MM.1S (cell line): ENCODE data around the gene MAP2K2.

Experiments used
- DNase-seq: peaks from one replicate; pipeline ENCODE4 v3.0.0-alpha.2; 2015
- H2AFZ ChIP-seq: fragments of 300-600 bp; sonication (generic); 2 replicates; pipeline ENCODE4 v1.6.0; 2016; ENCODE audit warnings: antibody characterized with exemption, low read length
- H3F3A ChIP-seq: fragments of 300-600 bp; sonication (generic); 2 replicates; pipeline ENCODE4 v1.6.1; 2016; ENCODE audit warnings: mild to moderate bottlenecking, antibody characterized with exemption, low read length, moderate library complexity, mixed read lengths; ENCODE audit not compliant: insufficient read depth
- H3K27ac ChIP-seq: fragments of 300-600 bp; sonication (generic); 2 replicates; pipeline ENCODE4 v1.5.1; 2016; ENCODE audit warnings: mild to moderate bottlenecking, low read length
- H3K27me3 ChIP-seq: fragments of 300-600 bp; sonication (generic); replicated peaks from 2 replicates; pipeline ENCODE4 v1.6.0; 2016; ENCODE audit warnings: low read length; ENCODE audit not compliant: insufficient read depth
- H3K36me3 ChIP-seq: fragments of 300-600 bp; sonication (generic); replicated peaks from 2 replicates; pipeline ENCODE4 v1.6.1; 2016; ENCODE audit warnings: mild to moderate bottlenecking, low read length, mixed read lengths; ENCODE audit not compliant: insufficient read depth
- H3K4me1 ChIP-seq: fragments of 300-600 bp; sonication (generic); 2 replicates; pipeline ENCODE4 v1.6.1; 2016; ENCODE audit warnings: low read length, mixed read lengths
- H3K4me2 ChIP-seq: fragments of 300-600 bp; sonication (generic); 2 replicates; pipeline ENCODE4 v1.6.0; 2016; ENCODE audit warnings: low read depth, low read length
- H3K4me3 ChIP-seq: fragments of 300-600 bp; sonication (generic); 2 replicates; pipeline ENCODE4 v1.5.1; 2016; ENCODE audit warnings: low read length, mixed read lengths
- H3K79me2 ChIP-seq: fragments of 300-600 bp; sonication (generic); 2 replicates; pipeline ENCODE4 v1.6.1; 2016; ENCODE audit warnings: mixed run types, low read length, mixed read lengths
- H3K9ac ChIP-seq: fragments of 300-600 bp; sonication (generic); 2 replicates; pipeline ENCODE4 v1.6.1; 2016; ENCODE audit warnings: low read length, mixed read lengths
- H3K9me2 ChIP-seq: fragments of 300-600 bp; sonication (generic); replicated peaks from 2 replicates; pipeline ENCODE4 v1.6.1; 2016; ENCODE audit warnings: mild to moderate bottlenecking, low read length, mixed read lengths; ENCODE audit not compliant: insufficient read depth
- H3K9me3 ChIP-seq: fragments of 300-600 bp; sonication (generic); replicated peaks from 2 replicates; pipeline ENCODE4 v1.6.1; 2016; ENCODE audit warnings: mild to moderate bottlenecking, low read length, mixed read lengths; ENCODE audit not compliant: insufficient read depth
- H4K20me1 ChIP-seq: fragments of 300-600 bp; sonication (generic); 2 replicates; pipeline ENCODE4 v1.6.1; 2016; ENCODE audit warnings: mild to moderate bottlenecking, low read length, moderate library complexity, mixed read lengths; ENCODE audit not compliant: insufficient read depth
- CTCF ChIP-seq: fragments of 300-600 bp; sonication (generic); IDR thresholded peaks from 2 replicates; pipeline ENCODE4 v1.5.1; 2016; ENCODE audit warnings: antibody characterized with exemption, low read length, mixed read lengths
- EZH2 ChIP-seq: fragments of 300-600 bp; sonication (generic); optimal IDR thresholded peaks from 2 replicates; pipeline ENCODE3; 2017; ENCODE audit warnings: low read depth, mild to moderate bottlenecking, antibody characterized with exemption, low read length, mixed read lengths
- EZH2phosphoT487 ChIP-seq: fragments of 300-600 bp; sonication (generic); IDR thresholded peaks from 2 replicates; pipeline ENCODE4 v1.6.1; 2018; ENCODE audit warnings: antibody characterized with exemption, low read length

Gene MAP2K2

GRCh38 chr19:4042064-4042730 is 81.7 kb downstream of the MAP2K2 start:
- Histone ChIP-seq H3K4me3 (no peak overlapping the region), H3K9ac (no peak overlapping the region), H3K9me2 (no peaks in the 10 kb centered on the region), H3K27me3 (no peaks in the 10 kb centered on the region), H2AFZ (no peak overlapping the region), H3K4me1 (no peaks in the 10 kb centered on the region), H3K9me3 (no peaks in the 10 kb centered on the region), H3K4me2 (no peak overlapping the region), H3K27ac (no peak overlapping the region), H3K36me3 (no peaks in the 10 kb centered on the region), H3K79me2 (peaks cover 20% of the 10 kb centered on the region), H3F3A (peaks cover 7% of the 10 kb centered on the region; the same call in 1 of the 2 replicates), H4K20me1 (peaks cover 3% of the 10 kb centered on the region; the same call in 1 of the 2 replicates)
- DNase-seq, result no peak
- TF ChIP-seq EZH2, result no peak
- no peak for TF ChIP-seq CTCF
- no peak for TF ChIP-seq EZH2phosphoT487
